Suprapubic skin (tissue), 4 donors: ENCODE measurements around the gene CROT. TPM values are rescaled to one million over a fixed set of nuclear protein-coding genes. Genes with fewer than 3 reads are reported as not detected.

ENCODE experiments used
- DNase-seq, 2 donors: peaks; one replicate each; pipeline ENCODE4 v3.0.0-alpha.2; 2019; ENCODE audit warnings: low spot score in 2 of 2
- H3K27ac ChIP-seq: fragments of 200-600 bp; sonication (generic); one replicate; pipeline ENCODE4 v1.5.1; 2019
- H3K27me3 ChIP-seq: fragments of 200-600 bp; sonication (generic); one replicate; pipeline ENCODE4 v1.5.1; 2019
- H3K36me3 ChIP-seq: fragments of 200-600 bp; sonication (generic); one replicate; pipeline ENCODE4 v1.5.1; 2019
- H3K4me1 ChIP-seq: fragments of 200-600 bp; sonication (generic); one replicate; pipeline ENCODE4 v1.5.1; 2019
- H3K4me3 ChIP-seq: fragments of 200-600 bp; sonication (generic); one replicate; pipeline ENCODE4 v1.5.1; 2019; ENCODE audit warnings: mild to moderate bottlenecking
- H3K9me3 ChIP-seq: fragments of 200-600 bp; sonication (generic); one replicate; pipeline ENCODE4 v1.5.1; 2019
- CTCF ChIP-seq, 2 donors: fragments of 200-600 bp in 1 of 2; fragments of 450-650 bp in 1 of 2; sonication (generic) in 1 of 2; IDR thresholded peaks; one replicate each; pipeline ENCODE4 v1.5.1; 2016 to 2019; ENCODE audit warnings: antibody characterized with exemption in 2 of 2, mild to moderate bottlenecking in 1 of 2, moderate library complexity in 1 of 2
- EP300 ChIP-seq: sonication (generic); formaldehyde crosslinking; IDR thresholded peaks from one replicate; pipeline ENCODE4 v1.6.1; 2017; ENCODE audit warnings: antibody characterized with exemption
- POLR2A ChIP-seq, 2 donors: fragments of 450-650 bp; IDR thresholded peaks; one replicate each; pipeline ENCODE4 v1.6.1; 2017; ENCODE audit warnings: antibody characterized with exemption in 2 of 2, mild to moderate bottlenecking in 2 of 2, moderate library complexity in 2 of 2
- POLR2AphosphoS5 ChIP-seq, 3 donors: sonication (generic); formaldehyde crosslinking; IDR thresholded peaks; one replicate each; pipeline ENCODE4 v1.6.1; 2017; ENCODE audit warnings: antibody characterized with exemption in 3 of 3
- WGBS: methylation state at CpG from one replicate; pipeline ENCODE4 v1.1.5; 2018; 5-methylcytosine and 5-hydroxymethylcytosine counted together
- total RNA-seq, 4 donors: library from RNA; depleted of rRNA; stranded (reverse); fragments of >200 nt; gene quantifications; one replicate each; pipeline ENCODE4 v1.1.0, GENCODE V29; 2016

Gene CROT
- total RNA-seq, 4 donors from 2014 or later: 18.5 to 68.6 (median 31.7) TPM

- Histone ChIP-seq H3K4me1 (no peaks in the 10 kb centered on the region), H3K9me3 (peaks cover 10% of the 10 kb centered on the region), H3K27me3 (no peaks in the 10 kb centered on the region), H3K27ac (no peak overlapping the region), H3K4me3 (no peak overlapping the region), H3K36me3 (peaks cover 50% of the 10 kb centered on the region)
- 92% methylated on average over 2 of the region's 2 CpGs for WGBS
- no peak for DNase-seq
- no peak for TF ChIP-seq EP300
- TF ChIP-seq CTCF (IDR thresholded peaks at IDR 0.05): no peak
- TF ChIP-seq POLR2AphosphoS5 (IDR thresholded peaks at IDR 0.05): no peak
- no peak for TF ChIP-seq POLR2A (IDR thresholded peaks at IDR 0.05)
Measured at GRCh38 chr7:87325576-87326370, 19.7 kb upstream of the CROT start.

GRCh38 chr7:87328281-87328680, 17.2 kb upstream of the CROT start:
- no peak for DNase-seq
- Histone ChIP-seq H3K27ac (no peak overlapping the region), H3K4me3 (no peak overlapping the region), H3K36me3 (peaks cover 45% of the 10 kb centered on the region), H3K4me1 (no peaks in the 10 kb centered on the region), H3K9me3 (peaks cover 10% of the 10 kb centered on the region), H3K27me3 (no peaks in the 10 kb centered on the region)
- TF ChIP-seq EP300: no peak
- no peak for TF ChIP-seq CTCF (IDR thresholded peaks at IDR 0.05)
- TF ChIP-seq POLR2A (IDR thresholded peaks at IDR 0.05): no peak
- TF ChIP-seq POLR2AphosphoS5 (IDR thresholded peaks at IDR 0.05): no peak
- WGBS: 100% methylated on average over 3 of the region's 3 CpGs

GRCh38 chr7:87330316-87330715, 15.1 kb upstream of the CROT start:
- Histone ChIP-seq H3K27me3 (no peaks in the 10 kb centered on the region), H3K4me1 (no peaks in the 10 kb centered on the region), H3K4me3 (no peak overlapping the region), H3K9me3 (peaks cover 10% of the 10 kb centered on the region), H3K36me3 (peaks cover 32% of the 10 kb centered on the region), H3K27ac (no peak overlapping the region)
- WGBS: 79% methylated on average over 3 of the region's 3 CpGs
- no peak for TF ChIP-seq CTCF (IDR thresholded peaks at IDR 0.05)
- no peak for TF ChIP-seq POLR2AphosphoS5 (IDR thresholded peaks at IDR 0.05)
- no peak for TF ChIP-seq EP300
- TF ChIP-seq POLR2A (IDR thresholded peaks at IDR 0.05): no peak
- no peak for DNase-seq

GRCh38 chr7:87330942-87331341, 14.5 kb upstream of the CROT start:
- Histone ChIP-seq H3K27ac (no peak overlapping the region), H3K36me3 (peaks cover 26% of the 10 kb centered on the region), H3K4me3 (no peak overlapping the region), H3K9me3 (peaks cover 10% of the 10 kb centered on the region), H3K4me1 (no peaks in the 10 kb centered on the region), H3K27me3 (no peaks in the 10 kb centered on the region)
- DNase-seq: no peak
- 63% methylated on average over 2 of the region's 2 CpGs for WGBS
- TF ChIP-seq CTCF (IDR thresholded peaks at IDR 0.05): no peak
- no peak for TF ChIP-seq POLR2AphosphoS5 (IDR thresholded peaks at IDR 0.05)
- TF ChIP-seq EP300: no peak
- TF ChIP-seq POLR2A (IDR thresholded peaks at IDR 0.05): no peak

GRCh38 chr7:87331687-87332252, 13.7 kb upstream of the CROT start:
- H3K4me3 ChIP-seq: no peak overlapping the region
- TF ChIP-seq CTCF (IDR thresholded peaks at IDR 0.05) (no peak), POLR2A (IDR thresholded peaks at IDR 0.05) (no peak), POLR2AphosphoS5 (IDR thresholded peaks at IDR 0.05) (no peak), EP300 (no peak)
- H3K27me3 ChIP-seq: no peaks in the 10 kb centered on the region
- H3K4me1 ChIP-seq: no peaks in the 10 kb centered on the region
- DNase-seq: no peak
- H3K27ac ChIP-seq: no peak overlapping the region
- H3K9me3 ChIP-seq: peaks cover 10% of the 10 kb centered on the region
- peaks cover 30% of the 10 kb centered on the region for H3K36me3 ChIP-seq
- 92% methylated on average over 5 of the region's 5 CpGs for WGBS
